Measurements from ENCODE around the gene XRCC4. TPM values are rescaled to one million over a fixed set of nuclear protein-coding genes. Genes with fewer than 3 reads are reported as not detected.
A peak's percentile ranks its signal among the peaks of the same experiment; 100 is the strongest.

The XRCC4 gene
- total RNA-seq, 1 donor from 2014 or later: 5.9 TPM

DNA sequence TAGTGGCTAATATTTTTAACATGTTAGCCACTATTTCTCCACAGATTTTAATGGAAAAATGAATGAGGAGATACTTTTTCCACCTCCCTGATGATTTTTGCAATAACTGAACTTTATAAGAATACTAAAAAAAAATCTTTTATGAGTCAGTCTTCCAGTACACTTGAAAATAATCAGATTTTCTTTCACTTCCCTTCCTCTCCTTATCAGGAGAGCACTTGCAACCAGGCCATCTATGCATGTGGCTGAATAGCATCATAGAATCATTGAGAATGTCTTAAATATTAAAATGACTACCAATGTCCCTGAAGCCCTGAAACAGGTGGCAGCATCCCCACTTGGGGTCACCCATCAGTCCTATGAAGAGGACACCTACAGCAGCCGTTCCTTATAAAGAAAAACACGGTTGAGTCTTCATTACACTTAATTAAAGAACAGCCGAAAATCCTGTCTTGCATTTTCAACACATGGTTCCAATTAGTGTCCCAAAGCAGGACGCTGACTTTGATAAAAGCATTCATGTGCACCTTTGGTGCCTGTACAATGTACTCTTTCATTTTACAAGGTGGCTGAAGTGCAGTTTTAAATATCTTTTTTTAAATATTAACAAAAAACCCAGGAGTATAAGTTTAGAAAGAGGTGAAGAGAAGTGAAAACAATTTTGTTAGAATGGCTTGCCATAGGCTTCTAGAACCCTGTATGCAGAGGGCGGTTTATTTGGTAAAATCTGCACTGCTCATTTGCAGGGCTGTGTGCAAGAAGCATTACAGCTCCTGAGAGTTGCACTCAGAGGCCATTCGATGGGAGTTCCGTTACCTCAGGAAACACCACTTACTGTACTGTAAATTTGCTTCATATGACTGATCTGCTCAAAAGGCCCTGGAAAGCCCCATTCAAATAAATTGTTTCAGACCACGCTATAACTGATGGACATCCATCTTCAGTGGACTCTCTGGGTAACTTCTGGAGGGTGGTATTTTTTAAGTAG is 287.3 kb downstream of the XRCC4 start:
- Histone ChIP-seq H3K9me3 (no peaks in the 10 kb centered on the region), H3K27me3 (no peaks in the 10 kb centered on the region), H3K27ac (no peak overlapping the region), H3K36me3 (no peaks in the 10 kb centered on the region), H3K4me3 (no peak overlapping the region), H3K4me1 (no peaks in the 10 kb centered on the region)
- DNase-seq (no peak), ATAC-seq (no peak)
- intact Hi-C loops (cut with DNase I): no loop called here
- TF ChIP-seq, protein P1, sequence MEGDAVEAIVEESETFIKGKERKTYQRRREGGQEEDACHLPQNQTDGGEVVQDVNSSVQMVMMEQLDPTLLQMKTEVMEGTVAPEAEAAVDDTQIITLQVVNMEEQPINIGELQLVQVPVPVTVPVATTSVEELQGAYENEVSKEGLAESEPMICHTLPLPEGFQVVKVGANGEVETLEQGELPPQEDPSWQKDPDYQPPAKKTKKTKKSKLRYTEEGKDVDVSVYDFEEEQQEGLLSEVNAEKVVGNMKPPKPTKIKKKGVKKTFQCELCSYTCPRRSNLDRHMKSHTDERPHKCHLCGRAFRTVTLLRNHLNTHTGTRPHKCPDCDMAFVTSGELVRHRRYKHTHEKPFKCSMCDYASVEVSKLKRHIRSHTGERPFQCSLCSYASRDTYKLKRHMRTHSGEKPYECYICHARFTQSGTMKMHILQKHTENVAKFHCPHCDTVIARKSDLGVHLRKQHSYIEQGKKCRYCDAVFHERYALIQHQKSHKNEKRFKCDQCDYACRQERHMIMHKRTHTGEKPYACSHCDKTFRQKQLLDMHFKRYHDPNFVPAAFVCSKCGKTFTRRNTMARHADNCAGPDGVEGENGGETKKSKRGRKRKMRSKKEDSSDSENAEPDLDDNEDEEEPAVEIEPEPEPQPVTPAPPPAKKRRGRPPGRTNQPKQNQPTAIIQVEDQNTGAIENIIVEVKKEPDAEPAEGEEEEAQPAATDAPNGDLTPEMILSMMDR (IDR thresholded peaks at IDR 0.05): no peak

DNA sequence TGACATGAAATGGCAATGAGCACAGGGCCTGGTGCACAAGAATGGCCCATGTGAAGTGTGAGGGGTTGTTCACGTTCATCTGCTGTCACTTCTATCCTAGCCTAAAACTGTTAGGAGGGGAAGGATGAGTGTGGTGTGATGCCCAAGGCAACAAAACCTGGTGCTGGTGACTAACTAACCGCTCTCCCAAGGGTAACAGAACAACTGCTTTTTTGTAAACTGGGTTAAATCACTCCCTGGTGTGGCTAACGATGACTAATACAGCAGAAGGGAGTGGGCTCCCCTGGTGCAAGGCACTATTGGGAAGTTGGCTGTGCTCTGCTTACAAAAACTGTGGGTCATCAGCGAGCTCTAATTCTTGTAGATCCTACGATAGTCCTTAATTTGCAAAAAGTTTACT is 291.0 kb downstream of the XRCC4 start:
- Histone ChIP-seq H3K9me3 (no peaks in the 10 kb centered on the region), H3K27ac (peak overlapping the region; percentile 34), H3K4me1 (no peaks in the 10 kb centered on the region), H3K4me3 (no peak overlapping the region), H3K36me3 (no peaks in the 10 kb centered on the region), H3K27me3 (no peaks in the 10 kb centered on the region)
- no peak for DNase-seq
- TF ChIP-seq, protein P1 (IDR thresholded peaks at IDR 0.05): no peak
- intact Hi-C loops (cut with DNase I): no loop called here
- ATAC-seq: peak; percentile 90

DNA sequence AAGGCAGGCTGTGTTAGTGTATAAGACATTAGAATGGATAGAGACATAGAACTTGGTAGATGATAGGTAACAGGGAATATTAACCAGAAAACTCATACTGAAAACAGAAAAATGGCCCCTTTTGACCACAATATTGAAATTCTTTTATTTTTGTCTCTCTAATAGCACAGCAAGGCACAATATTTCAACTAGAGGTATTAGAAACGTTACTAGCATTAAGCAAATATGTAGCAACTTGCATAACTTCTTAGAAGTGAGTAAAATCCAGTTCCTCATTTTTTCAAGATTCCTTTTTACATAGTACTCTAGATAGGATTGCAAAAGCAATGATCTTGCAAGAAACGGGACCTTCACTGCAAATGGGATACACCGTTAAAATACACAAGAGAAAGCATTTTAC is 291.5 kb downstream of the XRCC4 start:
- ATAC-seq (peak; percentile 60), DNase-seq (no peak)
- H3K36me3 ChIP-seq: no peaks in the 10 kb centered on the region
- no peak overlapping the region for H3K4me3 ChIP-seq
- intact Hi-C loops (cut with DNase I): no loop called here
- no peaks in the 10 kb centered on the region for H3K27me3 ChIP-seq
- H3K4me1 ChIP-seq: no peaks in the 10 kb centered on the region
- peak overlapping the region; percentile 34 for H3K27ac ChIP-seq
- TF ChIP-seq, protein P1 (IDR thresholded peaks at IDR 0.05): no peak
- H3K9me3 ChIP-seq: no peaks in the 10 kb centered on the region

DNA sequence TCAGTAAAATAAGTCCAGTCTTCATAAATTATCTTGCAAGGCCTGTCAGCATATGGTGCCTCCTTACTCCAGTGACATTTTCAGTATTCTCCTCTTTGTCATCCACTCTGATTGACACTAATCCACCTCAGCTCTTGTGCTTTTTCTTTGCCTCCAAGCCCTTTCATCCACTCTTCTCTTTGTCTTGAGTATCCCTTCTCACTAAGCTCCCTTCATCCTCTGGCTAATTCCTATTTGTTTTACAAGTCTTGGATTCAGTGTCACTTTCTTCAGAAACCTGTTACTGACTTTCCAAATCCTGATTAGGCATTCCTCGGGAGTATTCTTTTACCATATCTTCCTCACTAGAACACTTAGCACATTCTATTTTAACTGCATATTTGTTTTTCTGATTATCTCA is 293.6 kb downstream of the XRCC4 start:
- ATAC-seq (no peak), DNase-seq (no peak)
- Histone ChIP-seq H3K27me3 (no peaks in the 10 kb centered on the region), H3K9me3 (no peaks in the 10 kb centered on the region), H3K36me3 (no peaks in the 10 kb centered on the region), H3K27ac (no peak overlapping the region), H3K4me1 (no peaks in the 10 kb centered on the region), H3K4me3 (no peak overlapping the region)
- TF ChIP-seq, protein P1 (IDR thresholded peaks at IDR 0.05): no peak
- intact Hi-C loops (cut with DNase I): no loop called here

DNA sequence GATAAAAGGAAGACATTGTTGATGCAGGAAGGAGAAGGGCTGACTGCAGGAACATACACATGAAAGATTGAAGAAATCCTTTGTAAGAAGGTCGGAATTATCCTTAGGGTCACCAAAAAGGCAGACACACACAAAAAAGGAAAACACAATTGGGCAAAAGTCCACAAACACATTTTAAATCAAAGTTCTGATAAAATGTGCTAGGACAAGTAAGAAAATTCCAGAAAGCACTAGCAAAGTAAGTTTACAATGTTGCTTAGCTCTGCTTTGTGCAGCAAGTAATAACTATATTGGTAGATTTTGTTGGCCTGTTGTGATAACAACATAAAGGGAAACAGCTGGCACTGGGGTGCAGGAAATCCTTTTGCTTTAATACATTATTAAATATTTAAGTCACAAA is 294.4 kb downstream of the XRCC4 start:
- TF ChIP-seq, protein P1 (IDR thresholded peaks at IDR 0.05): no peak
- Histone ChIP-seq H3K4me1 (no peaks in the 10 kb centered on the region), H3K9me3 (no peaks in the 10 kb centered on the region), H3K27me3 (no peaks in the 10 kb centered on the region), H3K4me3 (no peak overlapping the region), H3K27ac (no peak overlapping the region), H3K36me3 (no peaks in the 10 kb centered on the region)
- intact Hi-C loops (cut with DNase I): no loop called here
- DNase-seq (no peak), ATAC-seq (no peak)
